ENCODE data around the gene ERC2. TPM values are rescaled to one million over a fixed set of nuclear protein-coding genes. Genes with fewer than 3 reads are reported as not detected.

ERC2 gene
- total and polyA plus RNA-seq, 2 of the 8 experiments (the other 6 are each of a cell fraction or from before 2014, with no cell fraction given) = 16.4 to 22.8 TPM

- no peaks in the 10 kb centered on the region for H3K79me2 ChIP-seq (ENCODE audit: control insufficient read depth in 1 of 2, insufficient read depth in 2 of 2, low read length in 2 of 2)
- no peak overlapping the region for H2BK12ac ChIP-seq (ENCODE audit: low read depth, low read length)
- no peak overlapping the region for H2AFZ ChIP-seq (ENCODE audit: low read length)
- TF ChIP-seq EGR1 (IDR thresholded peaks at IDR 0.05; ENCODE audit: borderline replicate concordance, low read depth, low read length) (no peak), BACH1 (IDR thresholded peaks at IDR 0.05; ENCODE audit: low read length) (no peak), SP2 (IDR thresholded peaks at IDR 0.05; ENCODE audit: low read length) (no peak)
- H4K20me1 ChIP-seq (replicated peaks in 1 of 2; ENCODE audit: control insufficient read depth in 1 of 2, insufficient read depth in 2 of 2, low read length in 2 of 2) = no peaks in the 10 kb centered on the region
- ChIA-PET CTCF (ENCODE audit: partially characterized antibody) (interaction anchor here (0.8 to 1.6 kb wide), 7 partner anchors 9 to 165 kb away, joined by 3 to 4 read pairs (median 3); no protein-coding TSS in a partner anchor), POLR2A (ENCODE audit: partially characterized antibody) (no interaction called here)
- H3K9ac ChIP-seq (replicated peaks in 1 of 4; ENCODE audit: extremely low read depth in 1 of 4, low read depth in 3 of 4, low read length in 3 of 4) = no peak overlapping the region
- H3K56ac ChIP-seq (replicated peaks; ENCODE audit: insufficient read length, low read depth, low read length) = no peak overlapping the region
- H4K8ac ChIP-seq (ENCODE audit: extremely low read depth, insufficient read depth, low read length) = no peak overlapping the region
- H3K4ac ChIP-seq (replicated peaks; ENCODE audit: insufficient read length, low read depth, low read length) = no peak overlapping the region
- no peaks in the 10 kb centered on the region for H3K36me3 ChIP-seq (ENCODE audit: control insufficient read depth in 2 of 4, insufficient read depth in 4 of 4, low read length in 3 of 4)
- no peak overlapping the region for H2AK5ac ChIP-seq (ENCODE audit: low read depth, low read length)
- no peak overlapping the region for H3K23ac ChIP-seq (ENCODE audit: insufficient read length)
- no peak overlapping the region for H2BK15ac ChIP-seq (ENCODE audit: low read length)
- no peak overlapping the region for H3K14ac ChIP-seq (ENCODE audit: insufficient read length)
- H2BK120ac ChIP-seq (replicated peaks; ENCODE audit: low read depth, low read length) = no peak overlapping the region
- no peak overlapping the region for H3K4me3 ChIP-seq (ENCODE audit: extremely low read depth in 1 of 4, insufficient read depth in 2 of 4, low read depth in 3 of 4, low read length in 4 of 4)
- no peak for FAIRE-seq
- no peak overlapping the region for H2BK5ac ChIP-seq (ENCODE audit: low read depth, low read length)
- H3K23me2 ChIP-seq (ENCODE audit: low read depth, low read length) = no peaks in the 10 kb centered on the region
- no peak overlapping the region for H3K4me2 ChIP-seq (ENCODE audit: insufficient read depth in 1 of 2, low read depth in 2 of 2, low read length in 2 of 2)
- no peak overlapping the region for H4K91ac ChIP-seq (replicated peaks; ENCODE audit: insufficient read length, low read length)
- no peak overlapping the region for H3K18ac ChIP-seq (ENCODE audit: extremely low read depth, low read length)
- H3K4me1 ChIP-seq (replicated peaks in 1 of 4; ENCODE audit: control insufficient read depth in 3 of 4, insufficient read depth in 4 of 4, low read length in 3 of 4) = no peaks in the 10 kb centered on the region
- H4K5ac ChIP-seq (ENCODE audit: insufficient read length, low read depth, low read length) = no peak overlapping the region
- 85% methylated on average over 6 of the region's 6 CpGs; no CpG with 5 or more reads in 1 of the 2 experiments for WGBS, 2 experiments (ENCODE audit: extremely low coverage in 1 of 2, insufficient coverage in 1 of 2, insufficient read length in 1 of 2, insufficient replicate concordance in 2 of 2, low coverage in 1 of 2, low lambda C conversion rate in 2 of 2, missing lambda C conversion rate in 1 of 2)
- H2BK20ac ChIP-seq (ENCODE audit: low read length) = no peak overlapping the region
- no peaks in the 10 kb centered on the region for H3K27me3 ChIP-seq (replicated peaks in 1 of 4; ENCODE audit: control insufficient read depth in 3 of 4, extremely low read depth in 1 of 4, insufficient read depth in 3 of 4, low read length in 3 of 4)
- DNase-seq (ENCODE audit: low read depth in 1 of 2, low spot score in 2 of 2) = no peak
- H3K27ac ChIP-seq (ENCODE audit: low read depth, low read length) = no peak overlapping the region
- no peaks in the 10 kb centered on the region for H3K79me1 ChIP-seq (ENCODE audit: low read depth, low read length)
- H3K9me3 ChIP-seq (ENCODE audit: insufficient read depth in 2 of 2, low read depth in 1 of 2, low read length in 1 of 2) = no peaks in the 10 kb centered on the region
Measured at GRCh38 chr3:55819005-55819404, 649.3 kb downstream of the ERC2 start.

All from H1 (cell line).